Measurements from ENCODE around the gene MTPN.

Gene MTPN

DNA sequence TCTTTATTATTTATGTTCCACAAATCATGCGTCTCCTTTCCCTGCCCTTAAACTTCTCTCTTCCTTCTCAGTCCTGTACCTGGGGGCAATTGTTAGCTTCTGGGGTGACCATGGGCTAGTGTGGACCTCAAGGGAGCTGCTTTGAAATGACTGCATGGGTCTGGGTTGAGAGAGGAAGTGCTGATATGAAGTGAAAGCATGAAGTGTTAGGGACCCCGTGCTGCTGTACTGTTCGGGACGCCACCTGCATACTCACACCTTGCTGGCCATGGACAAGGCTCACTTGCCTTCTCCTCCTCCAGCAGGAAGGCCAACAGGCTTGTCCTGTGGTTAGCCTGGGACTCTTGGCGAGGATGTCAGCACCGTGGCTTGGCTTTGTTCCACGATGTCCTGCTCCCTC lies 56.7 kb downstream of the MTPN start:
- no peak for ATAC-seq

DNA sequence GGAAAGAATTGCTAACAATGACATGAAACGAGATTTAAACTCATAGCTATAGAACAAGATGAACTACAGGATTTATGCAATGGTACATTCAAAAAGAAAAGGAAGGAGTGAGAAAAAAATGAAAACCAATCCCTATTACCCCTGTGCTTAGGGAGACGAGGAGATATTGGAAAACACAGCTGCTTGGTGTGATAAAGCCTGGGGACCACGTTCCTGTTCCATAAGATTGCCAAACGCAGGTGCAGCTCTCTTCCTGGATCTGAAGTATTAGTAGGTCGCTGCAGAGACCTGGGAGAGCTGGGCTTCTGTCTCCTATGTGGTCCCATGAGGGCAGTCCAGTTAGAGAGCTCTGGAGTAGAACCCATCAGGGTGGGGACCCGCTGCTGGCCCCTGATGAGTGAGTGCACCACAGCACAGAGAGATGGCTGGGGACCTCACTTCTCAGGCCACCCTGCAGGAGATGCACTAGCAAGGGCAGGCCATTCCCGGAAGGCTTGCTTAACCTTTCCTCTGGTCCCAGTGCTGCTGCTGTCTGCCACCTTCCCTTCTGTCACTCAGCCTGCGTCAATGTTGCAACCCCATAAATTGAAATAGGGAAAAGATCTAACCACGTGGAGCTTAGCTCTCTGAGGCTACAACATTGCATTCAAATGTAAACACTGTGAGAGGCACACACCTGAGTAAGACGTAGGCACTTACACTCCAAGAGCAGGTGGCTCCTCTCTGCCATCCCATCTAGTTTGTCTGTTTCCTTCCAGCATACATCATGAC lies 57.9 kb downstream of the MTPN start:
- ATAC-seq, result no peak

DNA sequence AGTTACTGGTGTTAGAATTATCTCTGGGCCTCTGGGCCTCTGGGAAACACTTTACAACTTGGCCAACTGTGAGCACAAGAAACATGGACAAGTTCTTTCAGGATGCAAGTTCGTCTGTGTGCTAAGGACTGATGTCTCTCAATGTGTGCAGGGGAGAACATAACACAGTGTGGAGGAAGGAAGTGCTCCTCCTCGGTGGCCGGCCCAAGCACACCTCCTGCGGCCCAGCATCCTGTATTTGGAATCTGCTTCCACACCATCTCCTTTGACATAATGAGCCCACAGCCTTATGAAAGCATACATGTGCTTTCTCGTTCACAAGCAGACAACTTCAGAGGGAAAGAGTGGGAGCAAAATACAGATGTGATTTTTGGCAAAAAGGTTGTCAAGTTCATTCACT lies 59.0 kb downstream of the MTPN start:
- no peak for ATAC-seq

DNA sequence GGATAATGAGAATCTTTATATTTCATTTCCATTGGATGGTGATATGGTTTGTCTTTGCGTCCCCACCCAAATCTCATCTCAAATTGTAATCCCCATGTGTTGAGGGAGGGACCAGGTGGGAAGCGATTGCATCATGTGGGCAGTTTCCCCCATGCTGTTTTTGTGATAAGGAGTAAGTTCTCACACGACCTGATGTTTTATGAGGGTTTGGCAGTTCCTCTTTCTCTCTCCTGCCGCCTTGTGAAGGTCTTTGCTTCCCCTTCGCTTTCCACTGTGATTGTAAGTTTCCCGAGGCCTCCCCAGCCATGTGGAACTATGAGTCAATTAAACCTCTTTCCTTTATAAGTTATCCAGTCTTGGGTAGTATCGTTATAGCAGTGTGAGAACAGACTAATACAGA lies 59.4 kb downstream of the MTPN start:
- no peak for ATAC-seq

DNA sequence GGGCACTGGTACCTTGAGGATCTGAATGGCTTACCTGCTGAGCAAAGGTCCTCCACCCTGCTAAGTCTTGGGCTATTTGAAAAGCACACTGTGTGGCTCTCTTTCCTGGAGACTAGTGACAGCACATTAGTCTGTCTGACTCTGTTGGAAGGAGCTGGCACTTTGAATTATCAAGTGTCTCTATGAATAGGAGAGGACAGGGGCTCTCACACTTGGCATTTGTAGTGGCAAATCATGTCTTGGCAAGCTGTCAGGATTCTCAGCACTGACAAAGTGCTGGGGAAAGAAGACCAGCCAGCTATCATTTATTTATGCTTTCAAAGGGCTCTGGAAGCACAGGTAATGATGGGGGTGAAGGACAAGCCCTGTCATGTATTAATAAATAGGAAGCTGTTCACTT lies 62.8 kb downstream of the MTPN start:
- no peak for ATAC-seq

DNA sequence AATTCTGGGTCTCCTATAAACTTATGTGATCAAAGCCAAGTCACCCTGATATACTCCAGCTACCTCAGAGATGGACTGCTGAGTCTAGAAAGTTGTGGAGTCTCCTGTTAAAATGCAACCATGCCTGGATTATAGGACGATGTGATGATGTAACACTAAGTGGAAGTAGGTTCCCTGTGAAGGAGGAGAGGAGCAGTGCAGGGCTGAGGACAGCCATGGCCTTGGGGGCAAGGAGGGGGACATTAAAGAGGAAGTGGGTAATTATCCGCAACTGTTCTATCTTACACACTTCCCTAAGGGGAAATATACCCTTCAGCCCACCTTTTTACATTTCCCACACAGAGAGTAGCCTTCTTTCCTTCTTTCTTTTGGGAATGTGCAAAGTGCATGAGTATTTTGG lies 63.8 kb downstream of the MTPN start:
- ATAC-seq, result no peak

DNA sequence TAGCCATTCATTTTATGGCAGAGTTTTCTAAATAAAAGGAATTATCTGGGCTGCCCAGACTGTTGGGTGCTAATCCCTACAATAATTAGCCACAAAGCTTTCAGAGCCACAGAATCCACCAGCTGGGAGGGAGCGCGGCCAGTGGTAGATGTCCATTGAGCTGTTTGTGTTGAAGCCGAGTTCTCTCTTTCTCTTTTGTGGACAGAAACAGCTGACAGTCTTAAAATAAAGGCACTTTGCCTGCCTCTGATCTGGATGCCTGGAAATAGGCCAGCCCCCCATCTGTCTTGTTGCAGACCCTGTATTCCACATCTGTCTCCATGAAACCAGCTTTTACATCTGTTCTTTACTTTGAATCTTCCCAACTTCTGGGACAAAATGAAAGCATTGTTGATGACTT lies 66.1 kb downstream of the MTPN start:
- no peak for ATAC-seq

DNA sequence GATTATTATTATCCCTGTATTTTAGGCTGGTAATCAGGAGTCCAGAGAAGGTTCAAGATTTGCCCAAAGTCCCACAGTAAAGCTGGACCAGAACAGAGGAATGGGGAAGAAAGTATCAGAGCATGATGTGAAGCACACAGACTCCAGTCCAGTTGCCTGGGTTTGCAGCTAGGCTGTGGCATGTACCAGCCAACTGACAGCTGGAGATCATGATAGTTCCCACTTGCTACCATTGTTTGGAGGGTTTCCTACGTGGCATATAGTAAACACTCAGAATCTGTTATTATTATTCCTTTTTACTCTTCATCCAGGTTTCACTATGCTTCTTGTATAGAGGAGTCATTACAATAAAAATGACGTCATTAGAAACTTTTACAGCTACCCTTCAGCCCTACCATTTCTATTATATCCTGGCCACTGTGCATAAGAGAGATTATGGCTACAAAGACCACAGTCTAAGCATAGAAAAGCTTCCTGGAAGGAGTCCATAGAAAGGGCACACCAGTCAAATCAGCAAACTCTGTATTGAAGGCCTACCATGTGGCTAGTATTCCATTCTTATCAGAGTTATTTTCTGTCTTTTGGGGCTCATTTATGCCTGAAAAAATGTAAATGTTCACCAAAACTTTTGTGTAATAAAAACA lies 66.6 kb downstream of the MTPN start:
- ATAC-seq, result no peak

DNA sequence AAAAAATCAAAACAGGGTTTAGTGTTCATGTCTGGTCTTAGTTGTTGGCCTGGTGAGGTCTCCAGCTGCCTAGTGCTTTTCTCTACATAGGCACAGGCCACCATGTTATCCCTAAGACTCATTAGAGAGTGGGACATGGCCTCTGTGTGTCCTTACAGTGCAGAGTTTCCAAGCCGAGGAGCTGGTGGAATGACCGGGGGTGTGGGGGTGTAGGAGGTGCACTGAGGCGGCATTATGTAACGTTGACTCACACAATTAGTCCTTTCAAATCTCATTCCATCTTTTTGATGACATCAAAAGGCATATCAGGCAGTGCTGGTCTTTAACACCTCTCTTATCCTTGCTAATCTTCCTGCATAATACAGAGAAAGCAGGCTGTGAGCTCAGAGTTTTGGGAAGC lies 71.3 kb downstream of the MTPN start:
- no peak for ATAC-seq

DNA sequence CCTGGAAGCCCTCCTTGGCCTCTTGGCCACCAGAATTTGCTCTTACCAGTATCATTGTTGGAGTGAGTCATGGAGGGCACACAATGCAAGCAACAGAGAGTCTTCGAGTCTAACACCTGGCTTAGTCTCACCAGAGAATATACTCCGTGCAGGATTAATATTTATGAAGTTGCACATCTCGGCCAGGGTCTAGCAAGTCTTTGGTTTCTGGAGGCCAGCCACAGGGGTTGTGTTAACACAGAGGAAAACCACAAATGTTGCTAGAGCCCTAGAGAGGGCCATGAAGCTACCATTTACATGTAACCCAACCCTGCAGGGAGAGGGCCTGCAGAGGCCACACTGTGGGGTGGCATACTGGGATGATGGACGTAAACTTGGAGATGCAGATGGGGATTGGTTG lies 71.8 kb downstream of the MTPN start:
- no peak for ATAC-seq

DNA sequence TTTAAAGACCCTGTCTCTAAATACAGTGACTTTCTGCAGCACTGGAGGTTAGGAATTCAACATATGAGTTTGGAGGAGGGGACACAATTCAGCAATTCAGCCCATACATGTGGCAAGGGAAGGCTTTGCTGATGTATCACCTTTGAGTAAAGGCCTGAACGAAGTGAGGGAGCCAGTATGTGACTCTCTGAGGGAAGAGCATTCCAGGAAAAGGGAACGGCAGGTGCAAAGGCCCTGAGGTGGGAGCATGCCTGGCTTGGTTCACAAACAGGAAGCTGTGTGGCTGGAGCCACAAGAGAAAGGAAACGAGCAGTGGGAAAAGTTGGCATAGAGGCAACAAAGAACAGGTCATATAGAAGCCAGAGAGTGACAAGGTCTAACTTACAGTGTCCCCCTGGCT lies 72.9 kb downstream of the MTPN start:
- no peak for ATAC-seq

DNA sequence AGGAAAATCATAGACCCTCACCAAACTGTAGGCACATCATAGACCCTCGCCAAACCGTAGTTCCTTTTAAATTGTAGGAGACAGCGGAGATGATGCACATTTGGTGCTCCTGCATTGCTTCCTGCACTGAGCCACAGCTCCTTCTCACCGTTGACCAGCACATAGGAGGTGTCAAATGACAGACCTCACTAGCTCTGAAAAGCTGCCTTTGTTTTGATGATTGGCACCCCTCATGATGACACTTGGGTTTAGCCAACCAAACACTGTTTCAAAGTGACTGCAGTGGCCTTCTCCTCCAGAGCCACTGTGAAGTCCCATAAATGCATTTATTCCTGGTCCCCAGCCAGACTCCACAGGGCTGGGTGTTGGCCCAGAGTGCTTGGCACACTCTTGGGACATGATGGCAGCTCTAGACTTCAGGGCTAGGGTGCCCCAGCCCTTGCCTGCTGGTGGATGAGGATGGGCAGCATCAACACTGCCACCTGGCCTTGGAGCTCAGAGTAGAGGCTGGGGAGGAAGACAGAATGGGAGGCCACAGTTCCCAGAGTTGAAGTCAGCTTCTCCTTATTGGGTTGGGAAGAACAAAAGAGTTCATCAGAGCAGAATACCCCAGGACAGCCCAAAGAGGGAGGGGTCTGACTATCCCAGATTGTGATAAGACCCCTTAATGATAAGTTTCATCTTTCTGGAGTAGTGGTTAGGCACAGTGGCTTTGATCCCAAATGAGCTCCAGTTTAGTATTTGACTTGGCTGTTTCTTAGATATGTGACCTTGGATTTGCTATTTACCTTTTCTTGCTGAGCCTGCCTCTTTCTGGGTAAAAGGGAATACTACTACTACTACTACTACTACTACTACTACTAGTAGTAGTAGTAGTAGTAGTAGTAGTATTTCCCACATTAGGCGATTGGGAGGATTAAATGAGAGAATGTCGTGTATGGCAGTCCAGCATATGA lies 75.3 kb downstream of the MTPN start:
- ATAC-seq, result no peak

DNA sequence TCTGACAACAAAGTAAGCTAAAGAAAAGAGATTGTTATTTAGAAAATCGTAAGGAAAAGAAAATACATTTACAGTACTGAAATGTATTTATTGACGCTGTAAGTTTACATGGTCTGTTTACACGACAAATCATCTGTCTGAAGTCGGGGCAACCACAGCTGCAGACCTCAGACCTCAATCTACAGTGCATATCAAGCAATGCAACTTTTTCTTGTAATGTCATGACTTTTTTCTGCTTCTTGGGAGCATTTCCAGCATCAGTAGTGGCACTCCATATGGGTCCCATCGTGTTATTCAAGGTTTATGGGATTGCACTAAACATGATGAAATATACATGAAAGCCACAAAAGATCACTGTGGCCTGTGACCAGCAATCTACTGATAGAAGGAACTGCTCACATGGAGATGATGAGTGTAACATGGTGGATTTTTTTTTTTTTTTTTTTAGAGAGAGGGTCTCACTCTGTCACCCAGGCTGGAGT lies 77.1 kb downstream of the MTPN start:
- no peak for ATAC-seq

DNA sequence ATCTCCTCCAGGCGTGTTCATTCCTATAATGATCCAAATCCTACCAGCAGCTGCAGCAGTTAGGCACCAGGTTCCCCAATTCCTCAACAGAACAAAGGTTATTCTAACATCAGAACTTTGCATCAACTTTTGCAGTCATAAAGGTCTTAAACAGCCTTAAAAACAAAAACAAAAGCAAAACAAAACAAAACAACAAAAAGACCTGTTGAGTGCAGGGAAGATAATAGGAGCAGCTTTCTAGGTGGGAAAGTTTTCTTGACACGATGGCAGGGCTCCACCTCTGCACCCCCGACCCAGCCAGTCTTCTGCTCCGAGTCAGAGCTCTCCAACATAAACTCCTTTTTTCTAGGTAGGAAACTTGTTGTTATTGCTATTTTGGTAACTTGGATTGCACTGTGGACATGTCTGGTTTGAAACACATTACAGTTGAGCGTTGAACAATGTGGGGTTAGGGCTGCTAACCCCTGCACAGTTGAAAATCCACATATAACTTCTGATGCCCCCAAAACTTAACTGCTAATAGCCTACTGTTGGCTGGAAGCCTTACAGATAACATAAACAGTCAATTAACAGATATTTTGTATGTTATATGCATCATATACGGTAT lies 77.6 kb downstream of the MTPN start:
- ATAC-seq, result no peak

DNA sequence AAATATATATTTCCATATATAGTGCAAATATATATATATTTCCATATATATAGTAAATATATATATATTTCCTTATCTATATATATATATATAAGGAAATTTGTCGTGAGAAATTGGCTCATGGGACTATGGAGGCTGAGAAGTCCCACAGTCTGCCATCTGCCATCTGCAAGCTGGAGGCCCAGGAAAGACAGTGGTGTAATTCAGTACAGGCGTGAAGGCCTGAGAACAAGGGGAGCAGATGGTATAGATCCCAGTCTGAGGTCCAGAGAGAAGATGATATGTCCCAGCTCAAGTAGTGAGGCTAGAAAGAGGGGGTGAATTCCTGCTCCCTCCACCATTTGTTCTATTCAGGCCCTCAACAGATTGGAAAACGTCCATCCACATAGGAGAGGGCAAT lies 78.9 kb downstream of the MTPN start:
- no peak for ATAC-seq

DNA sequence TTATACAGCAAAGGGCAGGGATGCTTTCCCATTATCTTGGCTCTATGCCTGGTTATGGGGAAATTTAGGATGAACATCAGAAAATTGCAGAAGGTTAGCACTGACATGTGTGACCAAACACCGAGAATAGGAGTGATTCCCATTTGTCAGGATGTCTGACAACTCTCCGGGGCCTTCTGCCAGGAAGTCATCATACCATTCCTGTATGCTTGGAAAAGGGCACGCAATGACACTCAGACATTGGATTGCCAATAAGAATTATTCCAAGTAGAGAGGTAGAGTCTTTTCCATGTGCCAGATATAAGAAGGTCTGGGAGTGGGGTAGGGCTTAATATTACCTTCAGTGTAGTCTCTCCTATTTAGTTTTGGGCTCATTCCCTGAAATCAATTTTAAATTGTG lies 82.3 kb downstream of the MTPN start:
- ATAC-seq, result no peak

DNA sequence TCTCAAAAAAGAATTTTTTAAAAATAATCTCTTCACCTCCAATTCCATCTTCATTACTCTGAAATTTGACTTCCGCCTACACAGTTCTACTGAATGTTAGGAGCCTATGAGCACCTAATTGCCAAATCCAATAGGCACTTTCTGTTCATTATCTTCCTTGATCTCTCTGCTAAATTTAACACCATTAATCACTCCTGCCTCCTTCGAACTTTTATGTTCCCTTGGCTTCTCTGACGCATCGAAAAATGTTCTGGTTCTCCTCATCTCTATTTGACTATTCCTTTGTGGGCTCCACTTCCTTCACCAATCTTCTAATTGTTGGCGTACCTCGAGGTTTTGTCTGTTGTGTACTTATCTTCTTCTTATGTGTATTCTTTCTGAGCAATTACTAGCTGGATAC lies 87.3 kb downstream of the MTPN start:
- ATAC-seq, result no peak

DNA sequence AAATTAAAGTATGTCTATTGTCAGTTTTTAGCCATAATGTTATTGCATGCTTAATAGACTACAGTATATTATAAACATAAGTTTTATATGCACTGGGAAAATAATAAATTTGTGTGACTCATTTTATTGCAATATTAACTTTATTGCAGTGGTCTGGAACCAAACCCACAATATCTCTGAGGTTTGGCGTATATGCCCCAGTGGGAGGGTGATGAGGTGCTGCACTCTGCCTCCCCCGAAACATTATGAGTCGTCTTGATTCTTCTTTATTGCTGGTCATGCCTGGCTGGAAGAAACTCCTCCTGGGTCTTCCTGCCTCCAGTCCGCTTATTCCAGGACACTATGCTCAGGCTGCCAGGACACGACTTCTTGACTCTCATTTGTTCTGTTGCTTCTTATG lies 88.4 kb downstream of the MTPN start:
- ATAC-seq, result no peak

DNA sequence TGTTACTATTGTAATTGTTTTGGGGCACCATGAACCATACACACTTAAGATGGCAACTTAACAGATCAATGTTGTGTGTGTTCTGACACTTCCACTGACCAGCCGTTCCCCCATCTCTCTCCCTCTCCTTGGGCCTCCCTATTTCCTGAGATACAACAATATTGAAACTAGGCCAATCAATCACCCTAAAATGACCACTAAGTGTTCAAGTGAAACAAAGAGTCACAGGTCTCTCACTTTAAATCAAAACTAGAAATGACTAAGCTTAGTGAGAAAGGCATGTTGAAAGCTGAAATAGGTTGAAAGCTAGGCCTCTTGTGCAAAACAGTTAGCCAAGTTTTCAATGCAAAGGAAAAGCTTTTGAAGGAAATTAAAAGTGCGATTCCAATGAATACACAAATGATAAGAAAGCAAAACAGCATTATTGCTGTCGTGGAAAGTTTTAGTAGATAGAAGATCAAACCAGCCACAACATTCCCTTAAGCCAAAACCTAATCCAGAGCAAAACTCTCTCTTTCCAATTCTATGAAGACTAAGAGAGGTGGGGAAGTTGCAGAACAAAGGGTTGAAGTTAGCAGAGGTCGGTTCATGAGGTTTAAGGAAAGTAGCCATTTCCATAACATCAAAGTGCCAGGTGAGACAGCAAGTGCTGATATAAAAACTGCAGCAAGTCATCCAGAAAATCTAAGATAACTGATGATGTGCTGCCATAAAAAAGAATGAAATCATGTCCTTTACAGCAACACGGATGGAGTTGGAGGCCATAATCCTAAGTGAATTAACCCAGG lies 90.6 kb downstream of the MTPN start:
- ATAC-seq, result no peak

DNA sequence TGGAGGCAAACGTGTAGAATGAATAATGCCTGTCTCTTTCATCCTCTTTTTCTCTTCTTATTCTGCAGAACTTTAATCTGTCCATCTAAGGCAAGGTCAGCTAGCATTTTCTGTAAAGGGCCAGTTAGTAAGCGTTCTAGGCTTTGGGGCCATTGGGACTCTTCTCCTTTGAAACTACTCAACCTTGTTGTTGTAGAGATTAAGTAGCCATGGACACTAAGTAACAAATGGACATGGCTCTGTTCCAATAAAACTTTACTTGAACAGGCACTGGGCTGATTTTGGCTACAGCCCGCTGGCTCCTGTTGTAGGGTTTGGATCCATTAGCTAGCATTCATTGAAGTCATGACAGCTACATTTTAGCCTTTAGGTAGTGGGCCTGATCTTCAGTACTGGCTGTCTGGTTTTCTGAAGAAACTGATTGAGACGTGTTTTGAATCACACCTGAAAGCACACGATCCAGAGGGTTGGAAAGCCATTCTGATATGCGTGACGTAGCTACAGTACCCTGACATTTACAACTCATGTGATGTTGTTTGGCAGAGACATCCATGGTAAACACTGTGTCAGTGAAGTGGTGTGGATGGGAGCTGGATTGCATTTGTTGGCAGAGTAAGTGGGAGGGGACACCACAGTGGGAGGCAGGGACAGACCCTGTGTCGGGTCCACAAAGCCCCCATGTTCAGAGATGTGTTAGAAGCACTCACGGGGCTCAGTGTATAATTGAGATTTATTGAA lies 92.5 kb downstream of the MTPN start:
- ATAC-seq, result no peak

DNA sequence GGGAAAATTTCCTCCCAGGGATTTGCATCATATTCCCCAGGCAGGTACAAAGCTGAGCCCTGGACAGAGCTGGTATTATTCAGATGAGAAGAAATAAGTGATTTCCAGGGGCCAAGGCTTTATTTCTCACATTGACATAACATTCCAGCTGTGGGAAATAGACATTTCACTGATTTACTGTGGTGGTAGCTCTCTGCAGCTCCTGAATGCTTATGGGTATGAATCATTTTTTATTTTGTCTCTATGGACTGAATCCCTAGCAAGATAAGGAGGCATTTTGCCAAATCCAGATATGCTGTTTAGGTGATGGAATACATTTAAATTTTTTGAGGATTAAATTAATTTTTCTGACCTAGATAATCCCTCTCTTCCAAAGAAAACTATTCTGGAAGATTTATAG lies 97.9 kb downstream of the MTPN start:
- no peak for ATAC-seq

DNA sequence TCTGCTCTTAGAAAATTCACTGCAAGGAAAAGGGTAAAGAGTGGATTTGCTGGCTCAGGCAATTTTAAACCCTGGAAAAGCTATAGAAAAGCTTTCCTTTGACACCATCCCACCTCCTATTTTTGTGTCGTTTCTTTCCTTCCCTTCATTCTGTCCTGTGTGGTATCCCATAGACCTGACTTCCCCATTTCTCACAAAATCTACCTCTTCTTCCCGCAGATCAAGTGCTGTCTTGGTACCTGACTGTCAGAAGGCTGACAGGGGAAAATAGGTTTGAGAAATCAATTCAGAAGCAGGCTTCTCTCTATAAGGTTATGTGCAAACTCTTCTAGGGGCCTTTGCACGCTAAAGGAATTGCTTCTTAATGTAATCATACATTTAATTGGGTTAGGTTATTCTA lies 98.9 kb downstream of the MTPN start:
- ATAC-seq, result no peak
